Breast epithelium (tissue), 3 donors: ENCODE measurements around the gene PKD1.

Experiments used
- CTCF ChIP-seq, 3 donors: fragments of 450-650 bp; IDR thresholded peaks; one replicate each; pipeline ENCODE4 v1.5.1; 2016 to 2017; ENCODE audit warnings: antibody characterized with exemption in 3 of 3, mild to moderate bottlenecking in 3 of 3, moderate library complexity in 3 of 3
- POLR2AphosphoS5 ChIP-seq, 3 donors: sonication (generic); formaldehyde crosslinking; IDR thresholded peaks; one replicate each; pipeline ENCODE4 v1.6.1; 2017; ENCODE audit warnings: antibody characterized with exemption in 3 of 3

DNA sequence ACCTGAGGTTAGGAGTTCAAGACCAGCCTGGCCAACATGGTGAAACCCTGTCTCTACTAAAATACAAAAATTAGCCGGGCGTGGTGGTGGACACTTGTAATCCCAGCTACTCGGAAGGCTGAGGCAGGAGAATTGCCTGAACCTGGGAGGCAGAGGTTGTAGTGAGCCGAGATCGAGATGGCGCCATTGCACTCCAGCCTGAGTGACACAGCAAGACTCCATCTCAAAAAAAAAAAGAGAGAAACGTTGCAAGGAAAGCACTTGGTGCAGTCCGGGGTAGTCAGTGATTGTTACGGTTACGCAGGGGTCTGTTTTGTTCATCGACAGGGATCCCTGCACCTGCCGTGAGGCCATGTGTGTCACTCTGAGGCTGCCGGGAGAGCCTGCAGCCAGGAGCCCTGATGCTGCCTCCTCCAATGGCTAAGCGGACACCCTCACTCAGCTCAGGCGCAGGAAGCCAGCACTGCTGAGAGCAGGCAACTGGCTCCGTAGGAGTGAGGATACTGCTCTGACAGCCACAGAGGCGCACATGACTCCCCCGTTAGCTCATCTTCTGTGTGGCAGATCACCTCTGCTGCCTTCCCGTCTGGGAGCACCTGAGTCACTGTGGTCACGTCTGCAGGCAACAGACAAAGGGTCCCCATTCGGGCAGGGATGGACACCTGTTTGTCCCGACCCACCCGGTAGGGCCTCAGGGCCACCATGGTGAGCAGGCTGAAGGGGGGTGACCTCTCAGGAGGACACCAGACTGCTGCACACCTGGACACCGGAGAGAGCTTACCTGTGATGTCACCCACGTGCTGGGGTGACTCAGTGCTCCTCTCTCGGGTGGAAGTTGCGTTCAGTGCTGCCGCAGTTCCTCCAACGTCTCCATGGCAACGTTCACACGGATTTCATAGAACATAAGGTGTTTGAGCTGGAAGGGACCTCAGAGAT, 7.5 kb upstream of the PKD1 start:
- TF ChIP-seq CTCF (IDR thresholded peaks at IDR 0.05): no peak
- no peak for TF ChIP-seq POLR2AphosphoS5 (IDR thresholded peaks at IDR 0.05)
